SK-N-SH (cell line): ENCODE data around the gene ABCB1.

Experiments used
- CTCF ChIP-seq: fragments of 200-600 bp; sonication (generic); IDR thresholded peaks from 2 replicates; pipeline ENCODE4 v1.6.1; 2017; ENCODE audit warnings: antibody characterized with exemption, mild to moderate bottlenecking, moderate library complexity
- EP300 ChIP-seq, 2 experiments: IDR thresholded peaks; 2 replicates each; pipeline versions ENCODE4 v1.4.0 to v1.6.1; 2012; ENCODE audit warnings: borderline replicate concordance in 1 of 2, low read depth in 1 of 2, low read length in 1 of 2
- FOXM1 ChIP-seq: IDR thresholded peaks from 2 replicates; pipeline ENCODE4 v1.4.0; 2012; ENCODE audit warnings: low read depth, mild to moderate bottlenecking
- GABPA ChIP-seq: IDR thresholded peaks from 2 replicates; pipeline ENCODE4 v1.4.0; 2012; ENCODE audit warnings: low read depth, mild to moderate bottlenecking
- IRF3 ChIP-seq: fragments of 150-350 bp; IDR thresholded peaks from 2 replicates; pipeline ENCODE4 v1.6.1; 2016; ENCODE audit warnings: mild to moderate bottlenecking, low read depth, low read length
- NRF1 ChIP-seq: IDR thresholded peaks from 2 replicates; pipeline ENCODE4 v1.6.1; 2012; ENCODE audit warnings: low read depth, mild to moderate bottlenecking, low read length
- POLR2AphosphoS5 ChIP-seq: IDR thresholded peaks from 2 replicates; pipeline ENCODE4 v1.6.1; 2012; ENCODE audit warnings: low read depth, low read length
- SIN3A ChIP-seq: IDR thresholded peaks from 2 replicates; pipeline ENCODE4 v1.6.1; 2012; ENCODE audit warnings: low read depth, mild to moderate bottlenecking, low read length, moderate library complexity, borderline replicate concordance
- SMC3 ChIP-seq: IDR thresholded peaks from 2 replicates; pipeline ENCODE4 v1.6.1; 2012; ENCODE audit warnings: low read depth, low read length, improper control_type of control experiment
- TAF1 ChIP-seq: IDR thresholded peaks from 2 replicates; pipeline ENCODE4 v1.6.1; 2012; ENCODE audit warnings: low read depth, mild to moderate bottlenecking, low read length, moderate library complexity, borderline replicate concordance
- YY1 ChIP-seq: IDR thresholded peaks from 2 replicates; pipeline ENCODE4 v1.4.0; 2012; ENCODE audit warnings: low read depth, mild to moderate bottlenecking

- TF ChIP-seq SMC3: no peak
- no peak for TF ChIP-seq FOXM1
- TF ChIP-seq CTCF: no peak
- TF ChIP-seq YY1: no peak
- no peak for TF ChIP-seq TAF1
- no peak for TF ChIP-seq POLR2AphosphoS5
- TF ChIP-seq NRF1: no peak
- no peak for TF ChIP-seq EP300 (IDR thresholded peaks at IDR 0.05; ENCODE audit: borderline replicate concordance in 1 of 2, low read depth in 1 of 2, low read length in 1 of 2)
- TF ChIP-seq GABPA: no peak
- no peak for TF ChIP-seq IRF3
- no peak for TF ChIP-seq SIN3A
Measured at GRCh38 chr7:87615197-87615596, 14.5 kb upstream of the ABCB1 start.
